ENCODE results near the gene ANKRD42.

The ANKRD42 gene

DNA sequence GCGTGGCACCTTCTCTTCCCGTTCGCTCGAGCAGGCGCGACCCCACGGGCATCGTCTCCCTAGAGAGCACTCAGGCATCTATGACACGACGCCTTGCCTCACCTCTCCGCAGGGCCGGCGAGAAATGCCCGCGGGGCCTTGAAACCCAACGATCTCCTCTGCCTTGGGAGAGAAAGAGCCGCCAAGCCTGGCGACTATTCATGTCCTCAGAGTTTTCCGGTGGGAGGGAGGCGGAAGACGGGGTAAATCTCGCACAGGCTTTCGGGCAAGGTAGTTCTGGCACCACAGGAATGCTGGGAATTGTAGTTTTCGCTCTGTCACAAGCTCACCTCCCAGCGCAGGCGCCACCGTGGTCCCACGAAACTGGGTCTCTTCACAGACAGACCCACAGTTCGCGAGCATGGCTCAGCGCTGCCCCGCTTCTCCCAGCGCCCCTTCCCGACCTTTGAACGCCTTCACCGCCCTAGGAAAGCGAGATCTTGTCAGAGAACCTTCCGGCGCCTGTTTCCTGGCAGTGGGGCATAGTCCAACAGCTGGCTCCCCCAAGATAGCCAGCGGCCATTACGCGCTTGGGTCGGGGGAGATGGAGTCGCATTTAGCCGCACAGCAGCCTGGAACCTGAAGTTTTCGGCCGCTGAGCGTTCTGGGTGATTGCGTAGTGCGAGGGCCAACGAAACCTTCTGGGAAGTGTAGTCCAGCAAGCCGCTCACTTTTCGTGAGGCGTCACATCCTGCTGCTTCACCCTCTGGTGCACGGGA is 92.4 kb downstream of the ANKRD42 start, which contains the start of gene CCDC90B (continued):
- TF ChIP-seq ZNF580 (tag by site-specific recombination; IDR thresholded peaks at IDR 0.05), result peak; percentile 74
- peak; percentile 95 for TF ChIP-seq ZBTB8A (tag by site-specific recombination; IDR thresholded peaks at IDR 0.05)
- TF ChIP-seq KLF8 (tag by site-specific recombination; IDR thresholded peaks at IDR 0.05), result peak; percentile 76; the same call in 1 of the 2 replicates
- TF ChIP-seq SETDB1 (IDR thresholded peaks at IDR 0.05; ENCODE audit: insufficient read length, low read length), result no peak
- TF ChIP-seq ZNF624 (tag by site-specific recombination; IDR thresholded peaks at IDR 0.05), result no peak
- TF ChIP-seq ZNF335 (tag by site-specific recombination; conservative IDR thresholded peaks at IDR 0.05), result peak; percentile 91
- TF ChIP-seq ZNF302 (tag by site-specific recombination; IDR thresholded peaks at IDR 0.05; ENCODE audit: low read depth), result no peak
- TF ChIP-seq, protein P1, sequence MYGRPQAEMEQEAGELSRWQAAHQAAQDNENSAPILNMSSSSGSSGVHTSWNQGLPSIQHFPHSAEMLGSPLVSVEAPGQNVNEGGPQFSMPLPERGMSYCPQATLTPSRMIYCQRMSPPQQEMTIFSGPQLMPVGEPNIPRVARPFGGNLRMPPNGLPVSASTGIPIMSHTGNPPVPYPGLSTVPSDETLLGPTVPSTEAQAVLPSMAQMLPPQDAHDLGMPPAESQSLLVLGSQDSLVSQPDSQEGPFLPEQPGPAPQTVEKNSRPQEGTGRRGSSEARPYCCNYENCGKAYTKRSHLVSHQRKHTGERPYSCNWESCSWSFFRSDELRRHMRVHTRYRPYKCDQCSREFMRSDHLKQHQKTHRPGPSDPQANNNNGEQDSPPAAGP (tag by site-specific recombination; IDR thresholded peaks at IDR 0.05), result peak; percentile 46
- no peak for TF ChIP-seq ZNF112 (tag by site-specific recombination; IDR thresholded peaks at IDR 0.05)
- no peak for TF ChIP-seq ZNF658 (tag by site-specific recombination; IDR thresholded peaks at IDR 0.05)
- no peak for TF ChIP-seq ATF2 (tag by site-specific recombination; IDR thresholded peaks at IDR 0.05; ENCODE audit: low read depth)
- peak; percentile 96 for TF ChIP-seq YY1 (tag by site-specific recombination; IDR thresholded peaks at IDR 0.05)
- TF ChIP-seq ZFP41 (tag by site-specific recombination; IDR thresholded peaks at IDR 0.05; ENCODE audit: borderline replicate concordance), result no peak
- peak; percentile 56; the same call in 1 of the 2 replicates for TF ChIP-seq ZNF394 (tag by site-specific recombination; IDR thresholded peaks at IDR 0.05; ENCODE audit: borderline replicate concordance)
- no peak for TF ChIP-seq ZNF146 (tag by site-specific recombination; IDR thresholded peaks at IDR 0.05)
- TF ChIP-seq, protein P2, sequence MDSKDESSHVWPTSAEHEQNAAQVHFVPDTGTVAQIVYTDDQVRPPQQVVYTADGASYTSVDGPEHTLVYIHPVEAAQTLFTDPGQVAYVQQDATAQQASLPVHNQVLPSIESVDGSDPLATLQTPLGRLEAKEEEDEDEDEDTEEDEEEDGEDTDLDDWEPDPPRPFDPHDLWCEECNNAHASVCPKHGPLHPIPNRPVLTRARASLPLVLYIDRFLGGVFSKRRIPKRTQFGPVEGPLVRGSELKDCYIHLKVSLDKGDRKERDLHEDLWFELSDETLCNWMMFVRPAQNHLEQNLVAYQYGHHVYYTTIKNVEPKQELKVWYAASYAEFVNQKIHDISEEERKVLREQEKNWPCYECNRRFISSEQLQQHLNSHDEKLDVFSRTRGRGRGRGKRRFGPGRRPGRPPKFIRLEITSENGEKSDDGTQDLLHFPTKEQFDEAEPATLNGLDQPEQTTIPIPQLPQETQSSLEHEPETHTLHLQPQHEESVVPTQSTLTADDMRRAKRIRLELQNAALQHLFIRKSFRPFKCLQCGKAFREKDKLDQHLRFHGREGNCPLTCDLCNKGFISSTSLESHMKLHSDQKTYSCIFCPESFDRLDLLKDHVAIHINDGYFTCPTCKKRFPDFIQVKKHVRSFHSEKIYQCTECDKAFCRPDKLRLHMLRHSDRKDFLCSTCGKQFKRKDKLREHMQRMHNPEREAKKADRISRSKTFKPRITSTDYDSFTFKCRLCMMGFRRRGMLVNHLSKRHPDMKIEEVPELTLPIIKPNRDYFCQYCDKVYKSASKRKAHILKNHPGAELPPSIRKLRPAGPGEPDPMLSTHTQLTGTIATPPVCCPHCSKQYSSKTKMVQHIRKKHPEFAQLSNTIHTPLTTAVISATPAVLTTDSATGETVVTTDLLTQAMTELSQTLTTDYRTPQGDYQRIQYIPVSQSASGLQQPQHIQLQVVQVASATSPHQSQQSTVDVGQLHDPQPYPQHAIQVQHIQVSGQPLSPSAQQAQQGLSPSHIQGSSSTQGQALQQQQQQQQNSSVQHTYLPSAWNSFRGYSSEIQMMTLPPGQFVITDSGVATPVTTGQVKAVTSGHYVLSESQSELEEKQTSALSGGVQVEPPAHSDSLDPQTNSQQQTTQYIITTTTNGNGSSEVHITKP (tag by site-specific recombination; IDR thresholded peaks at IDR 0.05), result peak; percentile 58
- peak; percentile 61 for TF ChIP-seq ZNF629 (tag by site-specific recombination; IDR thresholded peaks at IDR 0.05)
- 0 out of 2 replicates have a peak, but pooled peaks have one; percentile 6 for TF ChIP-seq ZNF561 (tag by site-specific recombination; IDR thresholded peaks at IDR 0.05; ENCODE audit: borderline replicate concordance)
- no peak for TF ChIP-seq HOXC10 (CRISPR knock-in tag; IDR thresholded peaks at IDR 0.05)
- no peak for TF ChIP-seq ZNF837 (tag by site-specific recombination; IDR thresholded peaks at IDR 0.05)
- TF ChIP-seq HOXA7 (CRISPR knock-in tag; IDR thresholded peaks at IDR 0.05; ENCODE audit: borderline replicate concordance), result no peak
- no peak for TF ChIP-seq ZNF214 (tag by site-specific recombination; IDR thresholded peaks at IDR 0.05; ENCODE audit: borderline replicate concordance)
- TF ChIP-seq ZIC2 (tag by site-specific recombination; IDR thresholded peaks at IDR 0.05), result peak; percentile 22; the same call in 1 of the 2 replicates
- no peak for TF ChIP-seq AEBP2 (tag by site-specific recombination; IDR thresholded peaks at IDR 0.05; ENCODE audit: borderline replicate concordance)
- TF ChIP-seq ZBTB6 (tag by site-specific recombination; IDR thresholded peaks at IDR 0.05), result peak; percentile 77
- TF ChIP-seq ZNF544 (tag by site-specific recombination; IDR thresholded peaks at IDR 0.05), result no peak
- TF ChIP-seq SP7 (tag by site-specific recombination; IDR thresholded peaks at IDR 0.05), result peak; percentile 51; the same call in 1 of the 2 replicates
- no peak for TF ChIP-seq ZNF202 (tag by site-specific recombination; IDR thresholded peaks at IDR 0.05; ENCODE audit: borderline replicate concordance)
- TF ChIP-seq KLF9 (tag by site-specific recombination; IDR thresholded peaks at IDR 0.05; ENCODE audit: low read depth), result peak; percentile 96
- 0 out of 2 replicates have a peak, but pooled peaks have one; percentile 42 for TF ChIP-seq ZNF610 (tag by site-specific recombination; IDR thresholded peaks at IDR 0.05; ENCODE audit: borderline replicate concordance)
- no peak for TF ChIP-seq ZNF423 (tag by site-specific recombination; IDR thresholded peaks at IDR 0.05)
